MM.1S (cell line): Measurements from ENCODE around the gene APBB2.

Experiments
- DNase-seq: peaks from one replicate; pipeline ENCODE4 v3.0.0-alpha.2; 2015
- H2AFZ ChIP-seq: fragments of 300-600 bp; sonication (generic); 2 replicates; pipeline ENCODE4 v1.6.0; 2016; ENCODE audit warnings: antibody characterized with exemption, low read length
- H3F3A ChIP-seq: fragments of 300-600 bp; sonication (generic); 2 replicates; pipeline ENCODE4 v1.6.1; 2016; ENCODE audit warnings: mild to moderate bottlenecking, antibody characterized with exemption, low read length, moderate library complexity, mixed read lengths; ENCODE audit not compliant: insufficient read depth
- H3K27ac ChIP-seq: fragments of 300-600 bp; sonication (generic); 2 replicates; pipeline ENCODE4 v1.5.1; 2016; ENCODE audit warnings: mild to moderate bottlenecking, low read length
- H3K27me3 ChIP-seq: fragments of 300-600 bp; sonication (generic); replicated peaks from 2 replicates; pipeline ENCODE4 v1.6.0; 2016; ENCODE audit warnings: low read length; ENCODE audit not compliant: insufficient read depth
- H3K36me3 ChIP-seq: fragments of 300-600 bp; sonication (generic); replicated peaks from 2 replicates; pipeline ENCODE4 v1.6.1; 2016; ENCODE audit warnings: mild to moderate bottlenecking, low read length, mixed read lengths; ENCODE audit not compliant: insufficient read depth
- H3K4me1 ChIP-seq: fragments of 300-600 bp; sonication (generic); 2 replicates; pipeline ENCODE4 v1.6.1; 2016; ENCODE audit warnings: low read length, mixed read lengths
- H3K4me2 ChIP-seq: fragments of 300-600 bp; sonication (generic); 2 replicates; pipeline ENCODE4 v1.6.0; 2016; ENCODE audit warnings: low read depth, low read length
- H3K4me3 ChIP-seq: fragments of 300-600 bp; sonication (generic); 2 replicates; pipeline ENCODE4 v1.5.1; 2016; ENCODE audit warnings: low read length, mixed read lengths
- H3K79me2 ChIP-seq: fragments of 300-600 bp; sonication (generic); 2 replicates; pipeline ENCODE4 v1.6.1; 2016; ENCODE audit warnings: mixed run types, low read length, mixed read lengths
- H3K9ac ChIP-seq: fragments of 300-600 bp; sonication (generic); 2 replicates; pipeline ENCODE4 v1.6.1; 2016; ENCODE audit warnings: low read length, mixed read lengths
- H3K9me2 ChIP-seq: fragments of 300-600 bp; sonication (generic); replicated peaks from 2 replicates; pipeline ENCODE4 v1.6.1; 2016; ENCODE audit warnings: mild to moderate bottlenecking, low read length, mixed read lengths; ENCODE audit not compliant: insufficient read depth
- H3K9me3 ChIP-seq: fragments of 300-600 bp; sonication (generic); replicated peaks from 2 replicates; pipeline ENCODE4 v1.6.1; 2016; ENCODE audit warnings: mild to moderate bottlenecking, low read length, mixed read lengths; ENCODE audit not compliant: insufficient read depth
- H4K20me1 ChIP-seq: fragments of 300-600 bp; sonication (generic); 2 replicates; pipeline ENCODE4 v1.6.1; 2016; ENCODE audit warnings: mild to moderate bottlenecking, low read length, moderate library complexity, mixed read lengths; ENCODE audit not compliant: insufficient read depth
- CTCF ChIP-seq: fragments of 300-600 bp; sonication (generic); IDR thresholded peaks from 2 replicates; pipeline ENCODE4 v1.5.1; 2016; ENCODE audit warnings: antibody characterized with exemption, low read length, mixed read lengths
- EZH2 ChIP-seq: fragments of 300-600 bp; sonication (generic); optimal IDR thresholded peaks from 2 replicates; pipeline ENCODE3; 2017; ENCODE audit warnings: low read depth, mild to moderate bottlenecking, antibody characterized with exemption, low read length, mixed read lengths
- EZH2phosphoT487 ChIP-seq: fragments of 300-600 bp; sonication (generic); IDR thresholded peaks from 2 replicates; pipeline ENCODE4 v1.6.1; 2018; ENCODE audit warnings: antibody characterized with exemption, low read length

Gene APBB2

GRCh38 chr4:40972722-40973121 is 241.6 kb downstream of the APBB2 start:
- TF ChIP-seq CTCF (no peak), EZH2 (no peak), EZH2phosphoT487 (no peak)
- DNase-seq, result no peak
- Histone ChIP-seq H3K27me3 (no peaks in the 10 kb centered on the region), H3F3A (no peaks in the 10 kb centered on the region), H3K36me3 (no peaks in the 10 kb centered on the region), H3K9me3 (no peaks in the 10 kb centered on the region), H2AFZ (no peak overlapping the region), H3K79me2 (no peaks in the 10 kb centered on the region), H3K27ac (no peak overlapping the region), H4K20me1 (no peaks in the 10 kb centered on the region), H3K9me2 (no peaks in the 10 kb centered on the region), H3K4me2 (no peak overlapping the region), H3K4me3 (no peak overlapping the region), H3K4me1 (no peaks in the 10 kb centered on the region), H3K9ac (no peak overlapping the region)

- H3K4me2 ChIP-seq, result no peak overlapping the region
- no peaks in the 10 kb centered on the region for H4K20me1 ChIP-seq
- H3K79me2 ChIP-seq, result no peaks in the 10 kb centered on the region
- DNase-seq, result no peak
- H3K27me3 ChIP-seq, result no peaks in the 10 kb centered on the region
- H3K36me3 ChIP-seq, result no peaks in the 10 kb centered on the region
- no peak overlapping the region for H3K4me3 ChIP-seq
- no peak for TF ChIP-seq EZH2
- no peak for TF ChIP-seq CTCF
- TF ChIP-seq EZH2phosphoT487, result no peak
- no peaks in the 10 kb centered on the region for H3K9me2 ChIP-seq
- H3K9ac ChIP-seq, result no peak overlapping the region
- H3F3A ChIP-seq, result no peaks in the 10 kb centered on the region
- no peaks in the 10 kb centered on the region for H3K9me3 ChIP-seq
- no peaks in the 10 kb centered on the region for H3K4me1 ChIP-seq
- H2AFZ ChIP-seq, result no peak overlapping the region
- no peak overlapping the region for H3K27ac ChIP-seq
These were observed 243.0 kb downstream of the APBB2 start for GRCh38 chr4:40971338-40971737.

GRCh38 chr4:40969501-40969900 is 244.8 kb downstream of the APBB2 start:
- no peak for DNase-seq
- H3K27me3 ChIP-seq, result no peaks in the 10 kb centered on the region
- H3K4me3 ChIP-seq, result no peak overlapping the region
- H4K20me1 ChIP-seq, result no peaks in the 10 kb centered on the region
- no peaks in the 10 kb centered on the region for H3K4me1 ChIP-seq
- no peak overlapping the region for H3K4me2 ChIP-seq
- H3K9me2 ChIP-seq, result no peaks in the 10 kb centered on the region
- H3K79me2 ChIP-seq, result no peaks in the 10 kb centered on the region
- no peaks in the 10 kb centered on the region for H3F3A ChIP-seq
- no peak overlapping the region for H2AFZ ChIP-seq
- H3K9ac ChIP-seq, result no peak overlapping the region
- no peak overlapping the region for H3K27ac ChIP-seq
- H3K36me3 ChIP-seq, result no peaks in the 10 kb centered on the region
- TF ChIP-seq CTCF (no peak), EZH2phosphoT487 (no peak), EZH2 (no peak)
- no peaks in the 10 kb centered on the region for H3K9me3 ChIP-seq
